Erythroblast (primary cell): ENCODE measurements around the gene SH3D19.
"Not testable (repeated sequence)": the region's sequence is repeated elsewhere in the genome, so short reads cannot be mapped to it uniquely, and the experiment has no call there.

Source experiments
- DNase-seq, 2 experiments: peaks; one replicate each; lab custom pipeline; 2025; lab: John Stamatoyannopoulos, UW
- GATA1 ChIP-seq: IDR thresholded peaks from 2 replicates; pipeline ENCODE4 v1.6.1; 2011; ENCODE audit warnings: low read depth, mild to moderate bottlenecking, control low read depth, low read length, moderate library complexity
- POLR2A ChIP-seq: IDR thresholded peaks from 2 replicates; pipeline ENCODE4 v1.6.1; 2011; ENCODE audit warnings: mild to moderate bottlenecking, low read length

The SH3D19 gene

DNA sequence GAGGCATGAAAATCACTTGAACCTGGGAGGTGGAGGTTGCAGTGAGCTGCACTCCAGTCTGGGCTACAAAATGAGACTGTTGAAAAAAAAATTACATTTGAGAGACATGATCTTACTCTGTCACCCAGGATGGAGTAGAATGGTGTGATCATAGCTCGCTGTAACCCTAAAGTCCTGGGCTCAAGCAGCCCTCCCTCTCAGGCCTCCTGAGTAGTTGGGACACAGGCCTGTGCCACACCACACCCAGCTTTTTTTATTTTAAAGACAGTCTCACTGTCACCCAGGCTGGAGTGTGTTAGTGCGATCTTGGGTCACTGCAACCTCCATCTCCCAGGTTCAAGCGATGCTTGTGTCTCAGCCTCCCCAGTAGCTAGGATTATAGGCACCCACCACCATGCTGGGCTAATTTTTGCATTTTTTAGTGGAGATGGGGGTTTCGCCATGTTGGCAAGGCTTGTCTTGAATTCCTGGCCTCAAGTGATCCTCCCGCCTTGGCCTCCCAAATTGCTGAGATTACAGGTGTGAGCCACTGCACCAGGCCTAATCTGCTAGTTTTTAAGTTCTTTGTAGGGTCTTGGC is 219.9 kb downstream of the SH3D19 start:
- no peak for TF ChIP-seq POLR2A
- no peak for TF ChIP-seq GATA1
- no peak for DNase-seq

DNA sequence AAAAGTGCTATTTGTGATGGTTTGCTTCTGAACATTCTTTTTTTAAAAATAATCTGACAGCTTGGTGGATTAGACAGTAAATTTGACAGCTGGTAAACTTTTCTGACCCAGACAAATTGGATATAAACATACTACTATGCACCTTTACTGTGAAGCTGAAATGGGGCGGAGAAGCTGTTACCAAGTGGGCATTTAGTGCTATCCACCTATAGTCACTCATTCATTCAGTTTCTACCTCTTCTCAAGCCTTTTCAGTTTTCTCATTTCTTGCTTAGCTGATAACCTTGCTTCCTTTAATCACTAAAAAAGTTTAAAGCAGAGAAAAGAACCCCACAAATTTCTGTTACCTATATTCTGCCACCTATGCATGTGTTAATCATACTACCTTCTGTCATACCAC is 220.8 kb downstream of the SH3D19 start:
- DNase-seq, result no peak
- no peak for TF ChIP-seq POLR2A
- TF ChIP-seq GATA1, result no peak

DNA sequence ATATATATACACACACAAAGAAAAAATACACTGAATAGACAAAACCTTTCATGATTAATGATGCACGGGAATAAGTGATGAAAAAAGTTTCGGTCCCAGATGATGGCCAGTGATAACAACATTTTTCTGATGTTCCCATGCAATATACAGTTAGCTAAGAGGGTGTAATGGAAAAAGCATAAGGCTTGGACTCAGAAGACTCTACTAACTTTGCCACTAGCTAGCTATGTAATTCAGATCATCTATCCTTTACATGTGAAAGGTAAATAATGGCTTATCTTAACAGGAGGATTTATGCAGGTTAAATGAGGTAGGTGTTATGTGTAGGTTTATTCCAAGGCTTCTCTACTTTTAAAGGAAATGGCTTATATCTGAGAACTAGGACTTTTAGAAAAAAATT is 221.6 kb downstream of the SH3D19 start:
- DNase-seq, result no peak
- TF ChIP-seq POLR2A (no peak), GATA1 (no peak)

DNA sequence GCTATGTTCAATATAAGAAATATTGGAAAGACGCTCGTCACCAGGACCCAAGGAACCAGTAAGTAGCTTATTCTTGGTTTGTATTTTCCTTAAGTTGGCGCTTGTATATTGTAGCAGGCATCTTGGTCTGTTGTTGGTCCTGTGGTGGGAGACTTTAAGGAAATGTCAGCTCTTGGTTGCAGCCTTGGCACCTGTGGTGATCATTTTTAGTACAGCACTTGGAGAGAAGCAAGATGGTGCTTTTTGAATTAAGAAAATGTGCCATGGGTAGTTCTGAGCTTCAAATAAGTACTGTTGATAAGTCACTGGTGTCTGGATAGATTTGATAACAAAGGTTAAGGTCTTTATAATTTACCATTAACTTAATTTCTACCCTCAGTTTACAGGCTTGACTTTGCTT is 224.9 kb downstream of the SH3D19 start:
- TF ChIP-seq POLR2A (no peak), GATA1 (no peak)
- peak; percentile 48 to 66 for DNase-seq

DNA sequence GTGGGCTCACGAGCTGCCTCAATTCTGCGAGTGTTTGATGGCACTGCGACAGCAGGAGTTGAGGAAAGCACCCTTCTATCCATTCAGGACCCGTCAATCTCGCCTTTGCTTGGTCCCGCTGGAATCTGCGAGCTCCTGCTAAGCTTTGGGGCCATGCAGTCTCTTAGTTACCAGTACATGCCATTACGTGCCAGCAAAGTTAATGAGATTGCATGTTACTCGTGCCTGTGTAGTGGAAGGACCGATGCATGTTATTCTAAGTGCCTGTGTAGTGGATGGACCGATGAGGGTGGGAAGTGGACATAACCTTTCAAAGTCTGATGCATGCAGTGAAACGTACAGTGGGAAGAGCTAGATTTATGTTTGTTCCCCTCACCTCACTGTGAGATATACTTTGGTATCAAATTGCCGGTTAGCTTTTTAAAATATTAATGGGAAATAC is 225.4 kb downstream of the SH3D19 start:
- no peak for TF ChIP-seq GATA1
- TF ChIP-seq POLR2A, result no peak
- peak; percentile 72 to 78 for DNase-seq

DNA sequence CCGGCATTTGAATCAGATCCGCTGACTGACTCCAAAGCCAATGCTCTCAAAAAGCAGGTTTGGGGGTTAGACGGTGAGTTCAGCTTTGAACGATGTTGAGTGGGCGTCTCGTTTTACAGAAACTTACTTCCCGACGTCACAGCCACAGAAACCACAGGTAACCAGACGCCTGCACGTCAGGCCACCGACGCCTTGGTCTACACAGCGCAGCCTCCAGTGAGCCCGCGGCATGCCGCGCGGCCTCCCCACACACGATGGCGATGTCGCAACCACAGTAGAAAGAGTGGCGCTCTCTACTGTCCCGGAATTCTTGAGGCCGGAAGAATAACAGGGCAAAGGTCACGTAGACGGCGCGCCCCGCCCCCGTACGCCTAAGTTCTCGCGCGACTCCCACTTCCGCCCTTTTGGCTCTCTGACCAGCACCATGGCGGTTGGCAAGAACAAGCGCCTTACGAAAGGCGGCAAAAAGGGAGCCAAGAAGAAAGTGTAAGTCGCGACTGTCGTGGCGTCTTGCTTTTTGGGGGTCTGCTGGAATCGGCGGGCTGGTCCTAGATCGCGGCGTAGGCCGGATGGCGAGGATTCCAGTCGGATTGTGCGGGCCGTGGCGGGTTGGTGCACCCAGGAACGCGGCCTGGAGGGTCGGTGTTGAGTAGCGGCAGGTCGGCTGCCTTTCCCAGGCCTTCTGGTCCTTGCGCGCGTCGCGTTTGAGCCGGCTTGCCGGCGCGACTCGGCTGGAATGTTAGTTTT is 226.0 kb downstream of the SH3D19 start, which contains the start of gene RPS3A:
Gene RPS3A, plus strand, starts transcription at position 400 of the 747 bp plus-strand sequence. Its CDS starts 25 bp downstream, at position 425.
- TF ChIP-seq POLR2A, result peak; percentile 99
- no peak for TF ChIP-seq GATA1
- peak; percentile 98 to 99 for DNase-seq

DNA sequence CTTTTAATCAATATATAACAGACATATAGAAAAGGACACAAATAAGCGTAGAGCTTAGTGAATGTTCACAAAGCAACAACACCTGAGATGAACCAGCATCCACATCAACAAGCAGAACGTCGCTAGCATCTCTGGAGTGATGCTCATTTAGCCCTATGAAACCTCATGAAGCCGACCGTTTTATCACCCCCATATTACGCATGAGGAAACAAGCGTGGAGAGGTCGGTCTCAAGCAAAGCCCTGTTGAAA is 226.5 kb downstream of the SH3D19 start:
- no peak for DNase-seq
- no peak for TF ChIP-seq POLR2A
- no peak for TF ChIP-seq GATA1

DNA sequence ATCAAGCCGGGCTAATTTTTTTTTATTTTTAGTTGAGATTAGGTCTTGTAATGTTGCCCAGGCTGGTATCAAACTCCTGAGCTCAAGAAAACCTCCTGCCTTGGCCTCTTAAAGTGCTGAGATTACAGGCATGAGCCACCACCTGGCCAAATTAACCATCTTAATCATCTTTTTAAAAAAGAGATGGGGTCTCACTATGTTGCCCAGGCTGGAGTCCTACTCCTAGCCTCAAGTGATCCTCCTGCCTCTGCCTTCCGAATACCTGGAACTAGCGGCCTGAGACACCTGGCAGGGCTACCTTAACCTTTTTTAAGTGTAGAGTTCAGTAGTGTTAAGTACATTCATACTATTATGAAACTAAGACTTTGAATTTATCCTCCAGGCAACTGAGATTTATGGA is 227.6 kb downstream of the SH3D19 start:
- no peak for DNase-seq
- no peak for TF ChIP-seq GATA1
- TF ChIP-seq POLR2A, result no peak

DNA sequence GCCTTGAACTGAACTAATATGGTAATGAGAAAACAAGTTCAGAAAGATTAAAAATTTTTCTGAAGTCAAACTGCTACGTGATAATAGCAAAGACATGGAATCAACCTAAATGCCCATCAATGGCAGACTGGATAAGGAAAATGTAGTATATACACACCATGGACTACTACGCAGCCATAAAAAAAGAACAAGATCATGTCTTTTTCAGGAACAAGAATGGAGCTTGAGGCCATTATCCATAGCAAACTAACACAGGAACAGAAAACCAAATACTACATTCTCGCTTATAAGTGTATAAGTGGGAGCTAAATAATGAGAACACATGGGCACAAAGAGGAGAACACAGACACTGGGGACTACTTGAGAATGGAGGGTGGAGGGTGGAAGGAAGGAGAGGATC is 230.3 kb downstream of the SH3D19 start:
- TF ChIP-seq GATA1 (no peak), POLR2A (no peak)
- no peak for DNase-seq

DNA sequence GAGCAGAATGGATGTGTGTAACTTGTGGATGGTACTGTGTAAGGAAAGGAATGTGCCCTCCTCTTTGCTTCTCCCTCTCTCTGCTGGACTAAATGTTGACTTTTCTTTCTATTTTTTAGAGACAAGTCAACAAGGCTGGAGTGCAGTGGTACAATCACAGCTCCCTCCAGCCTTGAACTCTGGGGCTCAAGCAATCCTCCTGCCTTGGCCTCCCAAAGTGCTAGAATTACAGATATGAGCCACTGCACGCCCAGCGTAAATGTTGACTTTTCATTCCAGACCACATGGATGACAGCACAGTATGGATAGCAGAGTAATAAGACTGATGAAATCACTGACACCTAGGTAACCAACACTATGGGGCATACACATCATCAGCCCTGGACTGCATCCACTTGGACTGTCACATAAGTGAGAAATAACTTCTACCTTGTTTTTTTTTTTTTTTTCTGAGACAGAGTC is 231.1 kb downstream of the SH3D19 start:
- TF ChIP-seq POLR2A, result no peak
- no peak for TF ChIP-seq GATA1
- DNase-seq, result no peak

DNA sequence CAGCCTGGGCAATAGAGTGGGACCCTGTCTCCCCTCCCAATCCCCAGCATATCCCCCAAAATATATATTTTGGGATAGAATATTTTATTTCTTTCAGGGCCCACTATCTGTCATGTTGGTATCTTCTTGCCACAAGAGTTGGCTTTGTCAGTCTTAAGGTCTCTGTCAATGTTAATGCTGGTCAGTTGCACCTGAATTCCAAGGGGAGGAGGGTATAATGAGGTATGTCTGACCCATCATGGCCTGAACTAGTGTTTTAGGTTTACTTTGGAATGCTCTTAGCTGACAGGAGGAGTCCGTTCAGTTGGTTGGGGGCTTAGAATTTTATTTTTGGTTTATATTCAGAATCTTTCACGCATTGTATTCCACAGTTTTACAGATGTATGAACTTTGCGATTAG is 232.2 kb downstream of the SH3D19 start:
- TF ChIP-seq GATA1 (no peak), POLR2A (no peak)
- no peak for DNase-seq

DNA sequence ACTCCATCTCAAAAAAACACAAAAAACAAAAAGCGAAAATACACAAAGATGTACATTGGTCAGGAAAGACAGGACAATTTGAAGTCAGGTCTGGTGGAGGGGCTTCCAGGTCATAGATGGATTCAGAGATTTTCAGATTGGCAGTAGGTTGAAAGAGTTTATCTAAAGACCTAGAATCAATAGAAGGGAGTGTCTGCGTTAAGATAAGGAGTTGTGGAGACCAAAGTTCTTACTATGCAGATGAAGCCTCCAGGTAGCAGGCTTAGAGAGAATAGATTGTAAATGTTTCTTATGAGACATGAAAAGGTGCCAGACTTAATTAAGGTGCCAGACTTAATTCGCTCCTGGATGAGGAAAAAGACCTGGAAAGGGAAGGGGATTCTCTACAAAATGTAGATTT is 232.9 kb downstream of the SH3D19 start:
- no peak for DNase-seq

DNA sequence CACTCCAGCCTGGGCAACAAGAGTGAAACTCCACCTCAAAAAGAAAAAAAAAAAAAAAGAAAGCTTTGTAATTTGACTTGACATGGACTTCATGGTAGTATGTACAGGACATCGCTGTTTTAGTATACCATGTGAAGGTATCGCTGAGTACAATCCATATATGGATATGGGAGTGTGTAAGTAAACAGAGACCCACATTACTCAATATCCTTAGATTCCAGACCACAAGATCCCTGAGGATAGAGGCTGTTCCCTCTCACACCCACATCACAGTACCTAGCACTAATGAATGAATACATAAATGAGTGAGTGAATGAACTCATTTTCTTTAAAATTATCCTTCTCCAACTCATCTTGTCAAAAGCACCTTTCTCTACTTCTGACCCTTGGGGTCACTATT is 234.4 kb downstream of the SH3D19 start:
- DNase-seq, result no peak
- no peak for TF ChIP-seq POLR2A
- TF ChIP-seq GATA1, result no peak

More for the DNA sequence above, 232.9 kb downstream of the SH3D19 start:
- TF ChIP-seq POLR2A (no peak), GATA1 (no peak)

DNA sequence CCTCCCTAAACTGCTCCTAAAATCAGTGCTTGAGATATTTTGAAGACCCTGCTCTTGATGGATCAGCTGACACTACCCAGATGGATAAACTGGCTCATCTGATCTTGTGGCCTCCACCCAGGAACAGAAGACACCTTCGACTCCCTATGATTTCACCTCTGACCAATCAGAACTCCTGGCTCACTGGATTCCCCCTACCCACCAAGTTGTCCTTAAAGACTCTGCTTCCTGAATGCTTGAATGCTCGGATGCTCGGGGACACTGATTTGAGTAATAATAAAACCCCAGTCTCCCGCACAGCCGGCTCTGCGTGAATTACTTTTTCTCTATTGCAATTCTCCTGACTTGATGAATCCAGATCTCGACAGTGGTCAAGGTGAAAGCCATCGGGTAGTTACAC is 237.9 kb downstream of the SH3D19 start:
- no peak for DNase-seq
- TF ChIP-seq GATA1, result no peak
- TF ChIP-seq POLR2A, result no peak

DNA sequence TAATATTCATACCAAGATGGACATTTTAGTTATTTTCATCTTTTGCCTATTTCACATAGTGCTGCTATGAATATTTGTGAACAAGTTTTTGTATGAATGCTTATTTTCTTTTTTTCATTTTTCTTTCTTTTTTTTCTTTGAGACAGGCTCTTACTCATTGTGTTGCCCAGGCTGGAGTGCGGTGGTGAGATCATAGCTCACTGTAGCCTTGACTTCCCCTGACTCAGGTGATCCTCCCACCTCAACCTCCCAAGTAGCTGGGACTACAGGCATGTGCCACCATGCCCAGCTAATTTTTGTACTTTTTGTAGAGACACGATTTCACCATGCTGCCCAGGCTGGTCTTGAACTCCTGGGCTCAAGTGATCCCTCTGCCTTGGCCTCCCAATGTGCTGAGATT is 247.4 kb downstream of the SH3D19 start:
- not testable (repeated sequence) for DNase-seq
